Smooth muscle cell (in vitro differentiated cells): ENCODE data around the gene TBC1D1. TPM values are rescaled to one million over a fixed set of nuclear protein-coding genes. Genes with fewer than 3 reads are reported as not detected.

Experiments
- DNase-seq: peaks from one replicate; lab custom pipeline; 2025; ENCODE audit not compliant: unreplicated experiment; lab: John Stamatoyannopoulos, UW
- H2AFZ ChIP-seq: fragments of 200-600 bp; sonication (generic); 2 replicates; pipeline ENCODE4 v1.6.0; 2016; ENCODE audit warnings: antibody characterized with exemption, low read depth, mild to moderate bottlenecking
- H3F3A ChIP-seq: fragments of 200-600 bp; sonication (generic); 2 replicates; pipeline ENCODE4 v1.6.0; 2017; ENCODE audit warnings: antibody characterized with exemption, low read depth
- H3K27ac ChIP-seq: fragments of 200-600 bp; sonication (generic); 2 replicates; pipeline ENCODE4 v1.5.1; 2016; ENCODE audit warnings: low read depth, mild to moderate bottlenecking
- H3K27me3 ChIP-seq: fragments of 200-600 bp; sonication (generic); 2 replicates; pipeline ENCODE4 v1.6.1; 2016; ENCODE audit warnings: low read depth, mild to moderate bottlenecking
- H3K36me3 ChIP-seq: fragments of 200-600 bp; sonication (generic); 2 replicates; pipeline ENCODE4 v1.5.1; 2016; ENCODE audit warnings: low read depth
- H3K4me1 ChIP-seq: fragments of 200-600 bp; sonication (generic); 2 replicates; pipeline ENCODE4 v1.5.1; 2016; ENCODE audit warnings: low read depth
- H3K4me2 ChIP-seq: fragments of 200-600 bp; sonication (generic); 2 replicates; pipeline ENCODE4 v1.6.0; 2016; ENCODE audit warnings: mild to moderate bottlenecking
- H3K4me3 ChIP-seq: fragments of 200-600 bp; sonication (generic); 2 replicates; pipeline ENCODE4 v1.5.1; 2016; ENCODE audit warnings: mild to moderate bottlenecking
- H3K79me2 ChIP-seq: fragments of 200-600 bp; sonication (generic); 2 replicates; pipeline ENCODE4 v1.6.0; 2016; ENCODE audit warnings: low read depth, mild to moderate bottlenecking
- H3K9ac ChIP-seq: fragments of 200-600 bp; sonication (generic); 2 replicates; pipeline ENCODE4 v1.6.0; 2016; ENCODE audit warnings: low read depth
- H3K9me3 ChIP-seq: fragments of 200-600 bp; sonication (generic); replicated peaks from 2 replicates; pipeline ENCODE4 v1.5.1; 2016; ENCODE audit warnings: low read depth
- H4K20me1 ChIP-seq: fragments of 200-600 bp; sonication (generic); 2 replicates; pipeline ENCODE4 v1.6.0; 2016; ENCODE audit warnings: low read depth
- CTCF ChIP-seq: fragments of 200-600 bp; sonication (generic); IDR thresholded peaks from 2 replicates; pipeline ENCODE4 v1.5.1; 2017; ENCODE audit warnings: borderline replicate concordance, mild to moderate bottlenecking, antibody characterized with exemption; ENCODE audit not compliant: insufficient read depth, poor library complexity, severe bottlenecking
- WGBS: methylation state at CpG from one replicate; pipeline ENCODE4 v1.1.7; 2016; ENCODE audit warnings: low lambda C conversion rate; 5-methylcytosine and 5-hydroxymethylcytosine counted together
- polyA plus RNA-seq: library from polyadenylated mRNA; unstranded; fragments of >200 nt; fragmentation: Nextera tagmentation; extraction: Ambion mirVana; gene quantifications from 2 replicates; pipeline ENCODE4 v1.2.1, GENCODE V29; 2016
- total RNA-seq: library from RNA; depleted of rRNA; stranded (reverse); fragments of >200 nt; gene quantifications from 2 replicates; pipeline ENCODE4 v1.2.3, GENCODE V29; 2014

Gene TBC1D1
- total and polyA plus RNA-seq, 2 experiments from 2014 or later = 81.5 to 117 TPM

DNA sequence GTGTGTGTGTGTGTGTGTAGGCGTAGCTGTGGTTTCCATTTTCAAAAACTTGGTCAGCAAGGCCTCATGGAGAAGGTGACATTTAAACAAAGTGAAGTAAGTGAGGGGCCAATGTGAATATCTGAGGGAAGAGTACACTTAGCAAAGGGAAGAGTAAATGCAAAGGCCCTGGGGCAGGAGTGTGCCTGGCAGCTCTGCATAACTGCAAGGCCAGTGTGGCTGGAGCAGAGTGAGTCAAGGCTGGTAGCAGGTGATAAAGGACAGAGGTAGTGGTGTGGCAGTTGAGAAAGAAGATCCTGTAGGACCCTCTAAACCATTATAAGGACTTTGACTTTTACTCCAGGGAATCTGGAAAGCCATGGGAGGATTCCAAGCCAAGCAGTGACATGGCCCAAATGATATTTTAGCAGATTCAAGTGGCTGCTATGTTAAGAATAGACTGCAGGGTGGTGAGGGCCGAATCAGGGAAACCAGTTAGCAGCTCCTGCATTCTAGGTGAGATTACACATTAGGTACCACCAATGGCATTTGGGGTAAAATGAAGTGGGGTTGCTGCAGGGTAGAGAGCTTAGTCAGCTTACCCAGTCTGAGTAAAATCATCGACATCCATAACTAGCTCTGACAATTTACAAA is 5.9 kb upstream of the TBC1D1 start:
- Histone ChIP-seq H3K27ac (no peak overlapping the region), H3K4me2 (no peak overlapping the region), H3K9me3 (no peaks in the 10 kb centered on the region), H3K4me1 (peaks cover 5% of the 10 kb centered on the region), H3K36me3 (no peaks in the 10 kb centered on the region), H3K9ac (no peak overlapping the region), H3K79me2 (no peaks in the 10 kb centered on the region), H2AFZ (peak overlapping the region; percentile 69), H3K27me3 (peaks cover 28% of the 10 kb centered on the region), H3K4me3 (no peak overlapping the region), H3F3A (no peaks in the 10 kb centered on the region), H4K20me1 (no peaks in the 10 kb centered on the region)
- no peak for TF ChIP-seq CTCF
- no peak for DNase-seq
- WGBS = 89% methylated on average over 3 of the region's 3 CpGs

DNA sequence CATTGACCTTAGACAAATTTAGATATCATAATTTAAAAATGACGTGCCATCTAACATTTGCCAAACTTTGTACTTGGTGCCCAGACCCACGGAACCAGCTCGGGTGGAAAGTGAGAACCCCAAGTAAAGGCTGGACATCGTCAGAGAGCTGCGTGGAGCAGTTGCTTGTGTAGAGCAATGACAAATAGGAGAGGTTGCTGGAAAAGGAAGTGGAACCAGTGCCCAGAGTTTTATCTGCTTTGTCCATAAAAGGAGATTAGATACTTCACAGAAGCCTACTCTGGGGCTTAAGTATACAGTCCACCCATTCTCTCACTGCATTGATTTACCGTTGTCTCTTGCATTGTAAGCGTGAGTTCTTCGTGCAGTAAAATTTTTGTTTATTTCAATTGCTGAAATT is 5.4 kb upstream of the TBC1D1 start:
- H3K4me2 ChIP-seq = peak overlapping the region; percentile 73

GRCh38 chr4:37889849-37890800 is 759 bp upstream of the TBC1D1 start:
- peak overlapping the region; percentile 42 for H2AFZ ChIP-seq
- no peaks in the 10 kb centered on the region for H3F3A ChIP-seq
- no peak for TF ChIP-seq CTCF
- DNase-seq = no peak
- peak overlapping the region; percentile 96 for H3K4me2 ChIP-seq
- peaks cover 70% of the 10 kb centered on the region for H3K27me3 ChIP-seq
- H3K27ac ChIP-seq = no peak overlapping the region
- H3K9ac ChIP-seq = no peak overlapping the region
- H4K20me1 ChIP-seq = no peaks in the 10 kb centered on the region
- no peaks in the 10 kb centered on the region for H3K36me3 ChIP-seq
- WGBS = 10% methylated on average over 57 of the region's 63 CpGs
- H3K79me2 ChIP-seq = no peaks in the 10 kb centered on the region
- no peaks in the 10 kb centered on the region for H3K9me3 ChIP-seq
- peaks cover 14% of the 10 kb centered on the region for H3K4me1 ChIP-seq
- H3K4me3 ChIP-seq = peak overlapping the region; percentile 73

More for the DNA sequence above, 5.4 kb upstream of the TBC1D1 start:
- Histone ChIP-seq H3K9me3 (no peaks in the 10 kb centered on the region), H3K27me3 (peaks cover 33% of the 10 kb centered on the region), H3K36me3 (no peaks in the 10 kb centered on the region), H2AFZ (peak overlapping the region; percentile 69), H3K9ac (no peak overlapping the region), H3K4me1 (peaks cover 10% of the 10 kb centered on the region), H3K4me3 (no peak overlapping the region), H3K27ac (no peak overlapping the region), H4K20me1 (no peaks in the 10 kb centered on the region), H3F3A (no peaks in the 10 kb centered on the region), H3K79me2 (no peaks in the 10 kb centered on the region)
- TF ChIP-seq CTCF = no peak
- 29% methylated on average over 8 of the region's 8 CpGs for WGBS
- no peak for DNase-seq
